ENCODE data around the gene MAP3K3.

DNA sequence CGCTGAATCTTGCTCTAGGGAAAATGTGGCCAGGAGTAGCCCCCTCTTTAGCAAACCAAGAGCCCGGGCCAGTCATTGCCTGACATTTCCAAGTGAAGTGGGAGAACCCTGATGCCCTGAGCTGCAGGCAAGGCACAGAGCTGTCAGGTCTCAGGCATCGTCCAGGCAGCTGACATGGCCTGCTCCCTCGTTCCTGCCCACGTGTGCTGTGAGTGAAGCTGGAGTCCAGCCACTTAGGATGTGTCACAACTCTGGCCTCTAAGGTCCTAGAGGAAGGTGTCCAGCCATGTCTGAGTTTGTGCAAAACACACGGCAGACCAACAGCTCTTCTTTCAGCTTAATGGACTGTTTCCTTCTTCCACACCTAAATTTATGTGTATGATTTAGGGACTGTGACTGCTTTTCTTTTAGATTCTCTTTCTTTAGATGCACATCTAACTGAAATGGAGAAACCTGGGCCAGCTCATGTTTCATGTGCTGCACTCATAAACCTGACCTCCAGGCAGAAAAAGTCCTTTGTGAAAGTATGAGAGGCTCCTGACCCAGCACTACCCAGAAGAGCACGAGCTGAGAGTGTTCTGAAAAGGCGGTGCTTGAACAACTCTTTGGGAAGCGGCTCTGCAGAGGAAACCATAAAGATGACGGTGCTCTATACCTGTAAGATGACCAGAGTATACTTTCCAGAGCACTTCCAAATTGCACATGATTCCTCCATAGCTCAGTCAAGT lies 92.5 kb downstream of the MAP3K3 start:
- TF ChIP-seq, protein P1, sequence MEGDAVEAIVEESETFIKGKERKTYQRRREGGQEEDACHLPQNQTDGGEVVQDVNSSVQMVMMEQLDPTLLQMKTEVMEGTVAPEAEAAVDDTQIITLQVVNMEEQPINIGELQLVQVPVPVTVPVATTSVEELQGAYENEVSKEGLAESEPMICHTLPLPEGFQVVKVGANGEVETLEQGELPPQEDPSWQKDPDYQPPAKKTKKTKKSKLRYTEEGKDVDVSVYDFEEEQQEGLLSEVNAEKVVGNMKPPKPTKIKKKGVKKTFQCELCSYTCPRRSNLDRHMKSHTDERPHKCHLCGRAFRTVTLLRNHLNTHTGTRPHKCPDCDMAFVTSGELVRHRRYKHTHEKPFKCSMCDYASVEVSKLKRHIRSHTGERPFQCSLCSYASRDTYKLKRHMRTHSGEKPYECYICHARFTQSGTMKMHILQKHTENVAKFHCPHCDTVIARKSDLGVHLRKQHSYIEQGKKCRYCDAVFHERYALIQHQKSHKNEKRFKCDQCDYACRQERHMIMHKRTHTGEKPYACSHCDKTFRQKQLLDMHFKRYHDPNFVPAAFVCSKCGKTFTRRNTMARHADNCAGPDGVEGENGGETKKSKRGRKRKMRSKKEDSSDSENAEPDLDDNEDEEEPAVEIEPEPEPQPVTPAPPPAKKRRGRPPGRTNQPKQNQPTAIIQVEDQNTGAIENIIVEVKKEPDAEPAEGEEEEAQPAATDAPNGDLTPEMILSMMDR (IDR thresholded peaks at IDR 0.05; ENCODE audit: low read depth, low read length, poor library complexity, severe bottlenecking): no peak
- no peak for TF ChIP-seq EZH2phosphoT487 (IDR thresholded peaks at IDR 0.05; ENCODE audit: borderline replicate concordance, low read length)

Measured in DOHH2 (cell line).